Heart right ventricle (tissue), 16 donors: ENCODE results near the gene VAT1L. TPM values are rescaled to one million over a fixed set of nuclear protein-coding genes. Genes with fewer than 3 reads are reported as not detected.

Experiments
- ATAC-seq, 8 donors: fragments of 200-7000 bp; cut with Tn5 transposase; one replicate each; pipeline ENCODE4 v1.9.1; 2020; ENCODE audit warnings: mild to moderate bottlenecking in 8 of 8, moderate library complexity in 8 of 8, moderate number of reproducible peaks in 1 of 8
- DNase-seq, 2 donors: peaks; one replicate each; pipeline ENCODE4 v3.0.0-alpha.2; 2020
- H3K27ac ChIP-seq, 10 donors: fragments of 200-600 bp; sonication (generic) in 2 of 10; one replicate each; pipeline versions ENCODE4 v1.5.0 to v1.8.0; 2020 to 2022; ENCODE audit warnings: mild to moderate bottlenecking in 3 of 10
- H3K27me3 ChIP-seq, 7 donors: fragments of 200-600 bp; one replicate each; pipeline ENCODE4 v1.8.0; 2021 to 2022; ENCODE audit warnings: mild to moderate bottlenecking in 2 of 7
- H3K36me3 ChIP-seq, 9 donors: fragments of 200-600 bp; sonication (generic) in 1 of 9; one replicate each; pipeline versions ENCODE4 v1.5.0 to v1.8.0; 2020 to 2022; ENCODE audit warnings: mild to moderate bottlenecking in 2 of 9
- H3K4me1 ChIP-seq, 9 donors: fragments of 200-600 bp; sonication (generic) in 1 of 9; one replicate each; pipeline versions ENCODE4 v1.5.0 to v1.8.0; 2020 to 2022; ENCODE audit warnings: mild to moderate bottlenecking in 4 of 9
- H3K4me3 ChIP-seq, 10 donors: fragments of 200-600 bp; sonication (generic) in 2 of 10; one replicate each; pipeline versions ENCODE4 v1.5.0 to v1.8.0; 2020 to 2022; ENCODE audit warnings: mild to moderate bottlenecking in 7 of 10, moderate library complexity in 2 of 10
- H3K9me3 ChIP-seq, 11 donors: fragments of 200-600 bp in 10 of 11; sonication (generic) in 2 of 11; one replicate each; pipeline versions ENCODE4 v1.5.0 to v1.8.0; 2013 to 2022; ENCODE audit warnings: mild to moderate bottlenecking in 2 of 11, control low read depth in 1 of 11, moderate library complexity in 1 of 11
- CTCF ChIP-seq, 9 donors: fragments of 200-600 bp; sonication (generic) in 2 of 9; IDR thresholded peaks; one replicate each; pipeline versions ENCODE4 v1.5.0 to v1.8.0; 2021 to 2022; ENCODE audit warnings: antibody characterized with exemption in 9 of 9, mild to moderate bottlenecking in 5 of 9, moderate library complexity in 1 of 9
- WGBS, 2 donors: extraction: QIAGEN DNeasy Blood & Tissue Kit; methylation state at CpG; one replicate each; pipeline ENCODE4 v1.1.7; 2013; ENCODE audit warnings: inconsistent platforms in 1 of 2; 5-methylcytosine and 5-hydroxymethylcytosine counted together
- intact Hi-C, 10 donors: fragments of 100-400 bp; cut with DNase I; formaldehyde crosslinking; loops; one replicate each; pipeline versions ENCODE4 v1.11.1 to v1.14.2; 2022
- polyA plus RNA-seq, 2 donors: library from polyadenylated mRNA; stranded (reverse); fragments of 200-250 nt; gene quantifications; one replicate each; pipeline ENCODE4 v1.2.3, GENCODE V29; 2013
- total RNA-seq, 10 donors: library from RNA; stranded (reverse); fragmentation: NEBNext Ultra II Directional in 3 of 10; extraction: Animal tissue kit (Norgen Biotek cat#: 25700) in 3 of 10; gene quantifications; one replicate each; pipeline versions ENCODE4 v1.2.1 to v1.2.4, GENCODE V29; 2021 to 2023
- donor health status: Arrhythmogenic right ventricular cardiomyopathy.
- donor health status: ischemic (EF 13 %, LVEDD 7.1; RV severe dilation, severe dysfunction).
- donor health status: healthy with polysubstance abuse.
- donor health status: DM: no; HTN: yes; CAD: no.
- donor health status: DM: no; HTN: no; CAD: no.
- donor health status: ischemic (EF 25% LVEDD 6.9; RV normal size, moderate dysfunction).
- donor health status: ischemic (EF 25% LVEDD 5.7; RV mildly dilated, moderate dysfunction).
- donor health status: healthy.
- donor health status: DM: yes; HTN: yes; CAD: no.
- donor health status: Ischemic cardiomyopathy.
- donor health status: ischemic (EF 35%, LVEDD 5.7; RV mildly dilated, moderate dysfunction).
- donor health status: nonischemic (EF 11% LVEDD 7.7; RV severe dilation, severe dysfunction).
- donor health status: DM: yes; HTN: yes; CAD: no.
- donor health status: PGD.
- donor health status: ischemic (EF 29% LVEDD 5.4; RV normal size, mild dysfunction).
- donor health status: nonischemic (EF 23%, LVEDD 6.1; RV moderate dilation, normal function).

The VAT1L gene
- total and polyA plus RNA-seq, 12 donors, result 0.19 to 61.0 (median 24.0) TPM

- Histone ChIP-seq H3K9me3 (no peaks in the 10 kb centered on the region), H3K4me3 (no peak overlapping the region), H3K27me3 (no peaks in the 10 kb centered on the region), H3K27ac (no peak overlapping the region), H3K36me3 (no peaks in the 10 kb centered on the region), H3K4me1 (peaks cover 0 to 3% (median 0%) of the 10 kb centered on the region in 9 donors)
- WGBS, 2 donors, result 88 to 90% methylated on average over 5 of the region's 5 CpGs
- ATAC-seq, result no peak
- DNase-seq, result no peak
- intact Hi-C loops, result no loop called here
- no peak for TF ChIP-seq CTCF (IDR thresholded peaks at IDR 0.05)
These were observed 30.3 kb upstream of the VAT1L start for GRCh38 chr16:77758046-77758445.

GRCh38 chr16:77758508-77758907, 29.9 kb upstream of the VAT1L start:
- intact Hi-C loops, result no loop called here
- whole genome bisulfite sequencing, 2 donors, result 85 to 91% methylated on average over 2 of the region's 2 CpGs
- no peak for ATAC-seq

GRCh38 chr16:77759201-77759600, 29.2 kb upstream of the VAT1L start:
- no peak for TF ChIP-seq CTCF (IDR thresholded peaks at IDR 0.05)
- 44 to 89% methylated on average over 1 of the region's 1 CpG for WGBS, 2 donors

More at GRCh38 chr16:77758508-77758907, 29.9 kb upstream of the VAT1L start:
- Histone ChIP-seq H3K27ac (no peak overlapping the region), H3K27me3 (no peaks in the 10 kb centered on the region), H3K36me3 (no peaks in the 10 kb centered on the region), H3K4me3 (no peak overlapping the region), H3K4me1 (peaks cover 0 to 3% (median 0%) of the 10 kb centered on the region in 9 donors), H3K9me3 (no peaks in the 10 kb centered on the region)
- no peak for TF ChIP-seq CTCF (IDR thresholded peaks at IDR 0.05)
- no peak for DNase-seq

GRCh38 chr16:77759821-77760220, 28.5 kb upstream of the VAT1L start:
- ATAC-seq (no peak), DNase-seq (no peak)
- Histone ChIP-seq H3K4me1 (peaks cover 0 to 8% (median 3%) of the 10 kb centered on the region in 9 donors), H3K27ac (no peak overlapping the region), H3K9me3 (no peaks in the 10 kb centered on the region), H3K27me3 (no peaks in the 10 kb centered on the region), H3K4me3 (no peak overlapping the region), H3K36me3 (no peaks in the 10 kb centered on the region)
- intact Hi-C loops, result no loop called here
- WGBS, 2 donors, result 54 to 62% methylated on average over 3 of the region's 3 CpGs
- TF ChIP-seq CTCF (IDR thresholded peaks at IDR 0.05), result no peak

More at GRCh38 chr16:77759201-77759600, 29.2 kb upstream of the VAT1L start:
- no peaks in the 10 kb centered on the region for H3K27me3 ChIP-seq
- H3K9me3 ChIP-seq, result no peaks in the 10 kb centered on the region
- no peaks in the 10 kb centered on the region for H3K36me3 ChIP-seq
- no peak overlapping the region for H3K27ac ChIP-seq
- DNase-seq (no peak), ATAC-seq (no peak)
- H3K4me1 ChIP-seq, result peaks cover 0 to 6% (median 2%) of the 10 kb centered on the region in 9 donors
- H3K4me3 ChIP-seq, result no peak overlapping the region
- intact Hi-C loops, result no loop called here
